HepG2 (cell line): ENCODE measurements around the gene FAM110A. TPM values are rescaled to one million over a fixed set of nuclear protein-coding genes. Genes with fewer than 3 reads are reported as not detected.

ENCODE experiments used
- ATAC-seq: fragments of 200-7000 bp; cut with Tn5 transposase; 3 replicates; pipeline ENCODE4 v1.9.1; 2020; ENCODE audit warnings: mild to moderate bottlenecking, moderate library complexity
- BruUV-seq: library from RNA; stranded (reverse); fragments of 400-500 nt; replicated peaks from 2 replicates; lab custom pipeline; 2021; lab: Mats Ljungman, UMichigan
- CTCF ChIA-PET: fragments of 300-600 bp; formaldehyde crosslinking; extraction: SDS; loops from one replicate; lab custom pipeline; 2021; ENCODE audit warnings: low total read pairs, inconsistent platforms, low intra/inter-chr PET ratio; lab: Yijun Ruan, JAX
- POLR2A ChIA-PET: fragments of 350-600 bp; sonication (Branson Sonifier 250); formaldehyde crosslinking; loops from one replicate; lab custom pipeline; 2020; ENCODE audit warnings: antibody characterized with exemption, inconsistent platforms; lab: Yijun Ruan, JAX
- DNase-seq: peaks from one replicate; pipeline ENCODE4 v3.0.0-alpha.2; 2015; ENCODE audit warnings: low spot score
- FAIRE-seq: peaks from 3 replicates; lab custom pipeline; 2011; peaks lifted over from hg19 to GRCh38; lab: Jason Lieb, UNC
- H2AFZ ChIP-seq: one replicate; pipeline ENCODE4 v1.6.1; 2011; ENCODE audit warnings: low read length, inconsistent platforms
- H3K27ac ChIP-seq: fragments of 300-600 bp; 3 replicates; pipeline ENCODE4 v1.8.0; 2011; ENCODE audit warnings: mixed run types, mild to moderate bottlenecking, mixed read lengths, low read length, inconsistent platforms; ENCODE audit not compliant: insufficient read depth; ENCODE audit errors: extremely low read length
- H3K27me3 ChIP-seq, 2 experiments: fragments of 200-600 bp in 1 of 2; 2 replicates in 1 of 2; 3 replicates in 1 of 2; pipeline versions ENCODE4 v1.6.0 to v1.8.0; 2011; ENCODE audit warnings: low read length in 2 of 2, mild to moderate bottlenecking in 2 of 2, moderate library complexity in 2 of 2, inconsistent platforms in 1 of 2; ENCODE audit not compliant: insufficient read depth in 2 of 2, control insufficient read depth in 1 of 2
- H3K36me3 ChIP-seq, 2 experiments: fragments of 200-600 bp in 1 of 2; replicated peaks in 1 of 2; 2 replicates in 1 of 2; 3 replicates in 1 of 2; pipeline versions ENCODE4 v1.5.1 to v1.8.0; 2011; ENCODE audit warnings: low read length in 2 of 2, inconsistent platforms in 1 of 2; ENCODE audit not compliant: insufficient read depth in 2 of 2, control insufficient read depth in 1 of 2
- H3K4me1 ChIP-seq: 2 replicates; pipeline ENCODE4 v1.5.1; 2012; ENCODE audit warnings: low read length, inconsistent platforms; ENCODE audit not compliant: insufficient read depth
- H3K4me2 ChIP-seq: 2 replicates; pipeline ENCODE4 v1.6.0; 2011; ENCODE audit warnings: low read depth, low read length, inconsistent platforms
- H3K4me3 ChIP-seq, 3 experiments: fragments of 200-600 bp in 1 of 3; sonication (generic), shearing (Covaris generic) in 1 of 3; replicated peaks in 1 of 3; 2 replicates each; pipeline ENCODE4 v1.5.1; 2011 to 2016; ENCODE audit warnings: low read length in 3 of 3, inconsistent platforms in 2 of 3, low read depth in 2 of 3, mild to moderate bottlenecking in 2 of 3, control low read depth in 1 of 3, mixed read lengths in 1 of 3; ENCODE audit not compliant: insufficient read depth in 1 of 3
- H3K79me2 ChIP-seq: one replicate; pipeline ENCODE4 v1.6.1; 2011; ENCODE audit warnings: low read length, inconsistent platforms; ENCODE audit not compliant: insufficient read depth
- H3K9ac ChIP-seq: 2 replicates; pipeline ENCODE4 v1.6.0; 2011; ENCODE audit warnings: mild to moderate bottlenecking, low read depth, low read length, inconsistent platforms; ENCODE audit not compliant: insufficient read depth
- H3K9me3 ChIP-seq: 2 replicates; pipeline ENCODE4 v1.5.1; 2012; ENCODE audit warnings: mild to moderate bottlenecking, low read length
- H4K20me1 ChIP-seq: 2 replicates; pipeline ENCODE4 v1.6.0; 2011; ENCODE audit warnings: inconsistent platforms, mild to moderate bottlenecking, low read length, moderate library complexity; ENCODE audit not compliant: insufficient read depth
- EED ChIP-seq: sonication (generic); formaldehyde crosslinking; IDR thresholded peaks from 2 replicates; pipeline ENCODE4 v1.5.0; 2020; ENCODE audit warnings: mild to moderate bottlenecking, missing genetic modification reagents
- HNRNPLL ChIP-seq: fragments of 200-400 bp; formaldehyde crosslinking; IDR thresholded peaks from 2 replicates; pipeline ENCODE4 v1.6.1; 2017; ENCODE audit warnings: mild to moderate bottlenecking, low read depth, low read length; ENCODE audit not compliant: poor library complexity, severe bottlenecking
- MXD4 ChIP-seq: IDR thresholded peaks from 2 replicates; pipeline ENCODE4 v1.6.1; 2016; ENCODE audit warnings: mild to moderate bottlenecking, missing biosample characterization, missing genetic modification reagents
- STAG1 ChIP-seq: sonication (generic); formaldehyde crosslinking; IDR thresholded peaks from 2 replicates; pipeline ENCODE4 v1.4.0; 2020; ENCODE audit warnings: missing genetic modification reagents
- THYN1 ChIP-seq: sonication (generic); formaldehyde crosslinking; IDR thresholded peaks from 2 replicates; pipeline ENCODE4 v1.8.1; 2023; ENCODE audit warnings: low read depth, mild to moderate bottlenecking, moderate library complexity, missing genetic modification reagents, borderline replicate concordance
- ZNF747 ChIP-seq: sonication (generic); formaldehyde crosslinking; IDR thresholded peaks from 2 replicates; pipeline ENCODE4 v1.8.1; 2023; ENCODE audit warnings: missing genetic modification reagents, mild to moderate bottlenecking, borderline replicate concordance
- WGBS: methylation state at CpG from one replicate; pipeline ENCODE4 v1.1.6; 2017; ENCODE audit warnings: low lambda C conversion rate; 5-methylcytosine and 5-hydroxymethylcytosine counted together
- in situ Hi-C: cut with HindIII; loops from 2 replicates; pipeline ENCODE4 v1.10.0; 2017; ENCODE audit warnings: low pct_unique_long_range_greater_than_20kb; ENCODE audit not compliant: extremely low pct_ligation_motif_present
- intact Hi-C: fragments of 100-400 bp; cut with micrococcal nuclease; formaldehyde crosslinking; loops from one replicate; pipeline ENCODE4 v1.10.0; 2022; ENCODE audit not compliant: unreplicated experiment
- polyA plus RNA-seq, 8 experiments: library from polyadenylated mRNA; depleted of rRNA in 3 of 8; stranded (reverse) in 7 of 8; unstranded in 1 of 8; fragments of >200 nt; fragmentation: Illumina TruSeq in 4 of 8; extraction: Trizol in 4 of 8; gene quantifications; 2 replicates each; pipeline versions ENCODE4 v1.2.1 to v1.2.3, GENCODE V29; 2011 to 2016; ENCODE audit warnings: low read depth in 4 of 8, missing spikeins in 1 of 8, mixed read lengths in 1 of 8; ENCODE audit not compliant: insufficient read depth in 1 of 8
- total RNA-seq, 5 experiments: library from RNA; depleted of rRNA; stranded (reverse); fragments of >200 nt; fragmentation: Illumina TruSeq; extraction: Trizol; gene quantifications; 2 replicates each; pipeline ENCODE4 v1.2.3, GENCODE V29; 2016; ENCODE audit warnings: low read depth in 1 of 5

Gene FAM110A
- total and polyA plus RNA-seq, 2 of the 13 experiments (the other 11 are each of a cell fraction or from before 2014, with no cell fraction given) = 1.9 TPM

GRCh38 chr20:815914-816606, 17.5 kb upstream of the FAM110A start (continued):
- TF ChIP-seq ZNF747 (CRISPR knock-in tag) (no peak), MXD4 (CRISPR knock-in tag) (0 out of 2 replicates have a peak, but pooled peaks have one; percentile 35), EED (CRISPR knock-in tag) (0 out of 2 replicates have a peak, but pooled peaks have one; percentile 45), THYN1 (CRISPR knock-in tag) (no peak)

DNA sequence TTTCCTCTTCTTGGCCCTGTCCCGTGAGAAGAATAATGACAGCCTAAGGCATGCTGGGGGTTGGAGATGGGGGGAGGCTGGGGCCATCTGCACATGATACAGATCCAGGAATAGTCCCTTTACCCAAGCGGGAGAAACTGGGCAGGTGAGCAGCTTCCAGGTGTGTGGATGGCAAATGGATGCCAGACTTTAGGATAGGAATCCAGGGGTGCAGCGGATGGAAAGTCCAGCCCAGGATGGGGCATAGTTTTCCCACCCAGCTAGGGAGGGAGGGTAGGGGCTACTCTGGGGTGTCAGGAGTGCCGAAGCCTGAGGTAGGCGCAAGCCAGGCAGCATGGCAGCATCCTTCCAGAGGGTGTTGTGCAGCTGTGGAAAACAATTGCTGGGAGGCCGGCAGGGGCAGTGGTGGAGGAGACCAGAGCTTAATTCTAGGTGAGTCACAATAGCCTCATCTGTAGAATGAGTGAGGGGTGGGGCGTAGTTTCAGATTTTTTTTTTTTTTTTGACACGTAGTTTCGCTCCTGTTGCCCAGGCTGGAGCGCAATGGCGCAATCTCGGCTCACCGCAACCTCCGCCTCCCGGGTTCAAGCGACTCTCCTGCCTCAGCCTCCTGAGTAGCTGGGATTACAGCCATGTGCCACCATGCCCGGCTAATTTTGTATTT, 15.4 kb upstream of the FAM110A start:
- H3K27ac ChIP-seq = no peak overlapping the region
- no peaks in the 10 kb centered on the region for H3K4me1 ChIP-seq
- no peak for TF ChIP-seq STAG1 (CRISPR knock-in tag)
- TF ChIP-seq HNRNPLL = peak; percentile 2
- no peak overlapping the region for H3K4me2 ChIP-seq
- no peak overlapping the region for H3K4me3 ChIP-seq
- H2AFZ ChIP-seq = no peak overlapping the region
- H3K9me3 ChIP-seq = no peaks in the 10 kb centered on the region
- in situ Hi-C loops (loop anchor here (5.0 to 10.0 kb wide), 3 partner anchors 139 to 367 kb away; partner anchors contain the start of gene TMEM74B), intact Hi-C loops (loop anchor here (5.0 to 10.0 kb wide), 2 partner anchors 289 to 367 kb away; partner anchors contain the start of gene TMEM74B)
- no peak for FAIRE-seq
- no peak overlapping the region for H3K9ac ChIP-seq
- no peaks in the 10 kb centered on the region for H3K36me3 ChIP-seq
- no TSS peak for BruUV-seq
- peak; percentile 46 for ATAC-seq
- H3K79me2 ChIP-seq = no peaks in the 10 kb centered on the region
- WGBS = 67% methylated on average over 17 of the region's 17 CpGs
- ChIA-PET CTCF (interaction anchor here (0.7 to 10.9 kb wide), 3 partner anchors 134 to 367 kb away, joined by 3 to 185 read pairs (median 4); partner anchors contain the start of gene TMEM74B), POLR2A (no interaction called here)
- DNase-seq = no peak
- H3K27me3 ChIP-seq = no peaks in the 10 kb centered on the region; a peak in 1 of 5 replicates
- H4K20me1 ChIP-seq = peaks cover 3% of the 10 kb centered on the region; the same call in 1 of the 2 replicates
